NT2/D1 (cell line): ENCODE data around the gene OSBPL2.

ENCODE experiments used
- DNase-seq: peaks from one replicate; pipeline ENCODE4 v3.0.0-alpha.2; 2011; ENCODE audit warnings: low read depth, low spot score
- H3K27me3 ChIP-seq: 2 replicates; pipeline ENCODE4 v1.6.0; 2011; ENCODE audit warnings: mild to moderate bottlenecking; ENCODE audit not compliant: insufficient read length, insufficient read depth
- H3K36me3 ChIP-seq: 2 replicates; pipeline ENCODE4 v1.6.1; 2011; ENCODE audit warnings: mild to moderate bottlenecking, low read length, mixed read lengths; ENCODE audit not compliant: insufficient read depth, insufficient read length
- H3K4me1 ChIP-seq: 2 replicates; pipeline ENCODE4 v1.5.1; 2011; ENCODE audit not compliant: insufficient read depth, insufficient read length
- H3K4me3 ChIP-seq: 2 replicates; pipeline ENCODE4 v1.5.1; 2011; ENCODE audit warnings: low read depth; ENCODE audit not compliant: insufficient read length
- H3K9ac ChIP-seq: 2 replicates; pipeline ENCODE4 v1.6.0; 2011; ENCODE audit warnings: low read depth; ENCODE audit not compliant: insufficient read length
- H3K9me3 ChIP-seq: 2 replicates; pipeline ENCODE4 v1.5.1; 2011; ENCODE audit warnings: mild to moderate bottlenecking, low read length; ENCODE audit not compliant: insufficient read depth
- SUZ12 ChIP-seq: IDR thresholded peaks from 2 replicates; pipeline ENCODE4 v1.6.1; 2011; ENCODE audit not compliant: insufficient read length, insufficient read depth; ENCODE audit errors: extremely low read depth
- YY1 ChIP-seq: IDR thresholded peaks from 2 replicates; pipeline ENCODE4 v1.6.1; 2011; ENCODE audit not compliant: insufficient read length, insufficient read depth
- ZNF274 ChIP-seq: IDR thresholded peaks from 2 replicates; pipeline ENCODE4 v1.6.1; 2011; ENCODE audit warnings: mild to moderate bottlenecking, low read depth, low read length

Gene OSBPL2

DNA sequence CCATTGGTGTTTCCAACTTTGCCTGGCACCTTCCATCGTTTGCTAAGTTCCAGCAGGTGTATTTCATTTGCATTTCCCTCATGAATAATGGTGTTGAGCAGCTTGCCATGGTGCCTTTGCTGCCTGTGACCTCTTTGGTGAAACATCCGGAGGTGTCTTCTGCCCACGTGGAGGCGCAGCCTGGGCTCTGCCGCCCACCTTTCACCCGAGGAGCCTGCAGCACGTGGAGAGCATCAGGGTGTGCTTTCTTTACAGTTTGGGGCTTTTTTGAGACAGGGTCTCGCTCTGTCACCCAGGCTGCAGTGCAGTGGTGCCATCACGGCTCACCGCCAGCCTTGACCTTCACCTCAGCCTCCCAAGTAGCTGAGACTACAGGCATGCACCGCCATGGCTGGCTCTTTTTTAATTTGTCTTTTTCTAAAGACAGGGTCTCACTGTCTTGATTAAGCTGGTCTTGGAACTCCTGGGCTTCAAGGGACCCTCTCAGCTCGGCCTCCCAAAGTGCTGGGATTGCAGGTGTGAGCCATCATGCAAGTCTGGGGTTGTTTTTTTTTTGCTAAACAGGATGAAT lies 61.4 kb downstream of the OSBPL2 start:
- Histone ChIP-seq H3K36me3 (peaks cover 44% of the 10 kb centered on the region), H3K9ac (no peak overlapping the region), H3K9me3 (no peaks in the 10 kb centered on the region), H3K4me3 (no peak overlapping the region), H3K4me1 (peaks cover 12% of the 10 kb centered on the region), H3K27me3 (no peaks in the 10 kb centered on the region)
- no peak for DNase-seq
- TF ChIP-seq YY1: no peak
- no peak for TF ChIP-seq SUZ12
- no peak for TF ChIP-seq ZNF274

DNA sequence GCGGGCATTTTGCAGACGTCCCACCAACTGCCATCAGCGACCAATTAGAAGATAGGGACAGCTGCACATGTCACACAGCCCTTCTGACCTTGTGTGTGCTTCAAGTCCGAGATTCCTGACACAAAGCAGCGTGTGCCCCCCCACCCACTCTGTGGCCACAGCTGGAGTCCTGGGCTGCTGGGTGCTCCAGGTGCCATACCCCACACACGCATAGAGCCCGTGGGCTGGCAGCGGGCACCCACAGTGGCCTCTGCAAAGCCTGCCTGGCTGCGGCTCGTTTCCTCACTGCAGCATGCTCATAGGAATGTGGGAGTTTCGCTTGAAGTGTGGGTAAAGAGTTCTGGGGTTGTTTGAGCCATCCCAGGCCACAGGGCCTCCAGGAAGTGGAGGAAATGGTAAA lies 62.0 kb downstream of the OSBPL2 start:
- H3K9ac ChIP-seq: peak overlapping the region; percentile 9
- H3K9me3 ChIP-seq: no peaks in the 10 kb centered on the region
- H3K36me3 ChIP-seq: peaks cover 46% of the 10 kb centered on the region
- no peak for TF ChIP-seq ZNF274
- TF ChIP-seq YY1: no peak
- no peak for TF ChIP-seq SUZ12
- no peak for DNase-seq
- no peak overlapping the region for H3K4me3 ChIP-seq
- H3K27me3 ChIP-seq: no peaks in the 10 kb centered on the region
- H3K4me1 ChIP-seq: peaks cover 17% of the 10 kb centered on the region

DNA sequence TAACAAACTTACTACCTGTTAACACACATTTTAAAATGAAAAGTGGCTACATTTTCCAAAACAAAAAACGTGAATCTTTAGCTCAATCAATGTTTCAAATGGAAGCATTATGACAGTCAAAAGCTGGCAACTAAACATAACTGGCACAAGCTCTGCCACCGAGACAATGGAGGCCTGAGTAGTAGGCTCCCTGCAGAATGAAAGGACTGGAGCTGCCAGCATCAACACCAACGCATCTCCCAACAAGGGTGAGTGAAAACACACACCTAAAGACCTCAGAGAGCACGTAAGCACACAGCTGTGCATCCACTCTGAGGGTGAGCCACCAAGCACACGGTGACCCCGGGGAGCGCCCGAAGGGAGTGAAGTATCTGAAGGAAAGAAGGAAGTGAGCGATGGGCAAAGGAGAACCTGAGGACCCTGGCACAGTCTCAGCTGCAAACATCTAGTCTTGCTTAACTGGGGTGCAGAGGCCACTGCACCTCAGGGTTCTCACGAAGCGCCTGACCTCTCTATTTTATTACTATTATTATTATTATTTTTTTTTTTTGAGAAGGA lies 62.9 kb downstream of the OSBPL2 start:
- Histone ChIP-seq H3K36me3 (peaks cover 46% of the 10 kb centered on the region), H3K4me1 (peaks cover 26% of the 10 kb centered on the region), H3K4me3 (no peak overlapping the region), H3K27me3 (no peaks in the 10 kb centered on the region), H3K9ac (no peak overlapping the region), H3K9me3 (no peaks in the 10 kb centered on the region)
- TF ChIP-seq ZNF274 (no peak), SUZ12 (no peak), YY1 (no peak)
- DNase-seq: no peak

DNA sequence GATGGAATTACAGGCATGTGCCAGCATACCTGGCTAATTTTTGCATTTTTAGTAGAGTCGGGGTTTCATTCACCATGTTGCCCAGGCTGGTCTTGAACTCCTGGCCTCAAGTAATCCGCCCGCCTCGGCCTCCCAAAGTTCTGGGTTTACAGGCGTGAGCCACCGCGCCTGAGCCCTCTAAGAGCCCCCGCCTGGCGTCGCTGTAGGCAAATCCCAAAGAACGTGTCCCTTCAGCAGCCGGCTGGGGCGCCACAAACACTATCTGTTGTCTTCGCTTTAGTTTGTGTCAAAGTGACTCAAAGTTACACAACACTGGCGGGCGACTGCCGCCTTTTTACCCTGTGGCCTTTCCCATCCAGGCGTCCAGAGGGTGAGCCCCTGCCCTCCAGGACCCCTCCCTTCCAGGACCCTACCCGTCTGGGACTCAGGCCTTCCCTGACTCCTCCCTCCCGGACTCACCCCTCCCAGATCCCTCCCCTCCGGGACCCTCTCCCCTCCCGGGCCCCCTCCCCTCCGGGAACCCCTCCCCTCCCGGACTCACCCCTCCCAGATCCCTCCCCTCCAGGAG lies 63.5 kb downstream of the OSBPL2 start:
- Histone ChIP-seq H3K9me3 (no peaks in the 10 kb centered on the region), H3K4me1 (peaks cover 27% of the 10 kb centered on the region), H3K9ac (peak overlapping the region; percentile 34), H3K27me3 (no peaks in the 10 kb centered on the region), H3K36me3 (peaks cover 46% of the 10 kb centered on the region), H3K4me3 (peak overlapping the region; percentile 72)
- TF ChIP-seq SUZ12: no peak
- TF ChIP-seq YY1: no peak
- TF ChIP-seq ZNF274: no peak
- DNase-seq: peak; percentile 93

DNA sequence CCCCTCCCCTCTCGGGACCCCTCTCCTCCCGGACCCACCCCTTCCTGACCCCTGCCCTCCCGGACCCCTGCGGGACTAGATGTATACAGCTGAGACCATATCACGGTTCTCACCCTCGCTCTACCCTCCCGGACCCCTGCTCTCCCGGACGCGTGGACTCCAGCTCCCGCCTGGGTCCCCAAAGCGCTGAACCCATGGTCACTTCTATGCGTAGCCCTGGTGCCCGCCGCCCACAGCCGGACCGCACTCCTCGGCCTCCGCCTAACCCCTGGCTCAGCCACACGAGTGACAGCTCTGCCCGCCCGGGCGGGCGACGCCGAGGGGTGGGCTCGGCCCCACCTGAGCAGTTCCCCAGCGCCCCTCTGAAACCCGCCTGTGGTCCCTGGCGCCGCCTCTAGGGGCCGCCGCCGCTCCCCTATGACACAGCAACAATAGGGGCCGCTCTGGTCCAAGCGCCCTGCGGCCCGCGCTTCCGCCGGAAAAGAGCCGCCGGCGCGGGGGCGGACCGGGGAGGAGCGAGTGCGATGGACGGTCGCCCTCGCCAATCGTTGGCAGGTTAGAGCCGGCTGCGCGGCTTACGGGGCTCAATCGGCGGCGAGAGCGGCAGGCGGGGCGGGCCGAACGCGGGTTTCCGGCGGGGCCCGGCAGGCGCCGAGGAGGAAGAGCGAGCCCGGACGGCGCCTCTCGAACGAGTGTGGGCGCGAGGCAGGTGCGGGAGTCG lies 64.2 kb downstream of the OSBPL2 start, which contains the start of gene ADRM1:
TSS of gene ADRM1 (plus strand) at position 657 of the 721 bp plus-strand sequence. CDS start 572 bp downstream, outside the sequence.
- Histone ChIP-seq H3K4me1 (peaks cover 27% of the 10 kb centered on the region), H3K27me3 (no peaks in the 10 kb centered on the region), H3K9me3 (no peaks in the 10 kb centered on the region), H3K4me3 (peak within 1 kb of the TSS; percentile 96), H3K36me3 (peaks cover 49% of the 10 kb centered on the region), H3K9ac (peak within 1 kb of the TSS; percentile 99)
- DNase-seq: peak; percentile 97
- no peak for TF ChIP-seq ZNF274
- no peak for TF ChIP-seq YY1
- no peak for TF ChIP-seq SUZ12

DNA sequence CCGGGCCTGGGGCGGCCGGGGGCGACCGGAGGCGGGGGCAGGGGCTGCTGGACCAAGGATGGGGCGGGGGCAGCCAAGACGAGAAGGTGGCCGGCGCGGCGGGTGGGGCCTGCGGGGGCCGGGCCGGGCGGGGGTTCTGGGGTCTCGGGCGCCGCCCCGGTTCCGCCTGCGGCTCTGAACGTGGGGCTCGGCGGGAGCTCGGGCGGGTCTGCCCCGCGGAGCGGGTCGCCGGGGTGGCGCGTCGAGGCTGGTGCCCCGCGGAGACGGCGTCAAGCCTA lies 64.7 kb downstream of the OSBPL2 start:
- Histone ChIP-seq H3K9me3 (no peaks in the 10 kb centered on the region), H3K36me3 (peaks cover 54% of the 10 kb centered on the region), H3K4me1 (peaks cover 27% of the 10 kb centered on the region), H3K9ac (peak overlapping the region; percentile 99), H3K4me3 (peak overlapping the region; percentile 96), H3K27me3 (no peaks in the 10 kb centered on the region)
- TF ChIP-seq ZNF274: no peak
- TF ChIP-seq SUZ12: no peak
- no peak for TF ChIP-seq YY1
- DNase-seq: no peak

DNA sequence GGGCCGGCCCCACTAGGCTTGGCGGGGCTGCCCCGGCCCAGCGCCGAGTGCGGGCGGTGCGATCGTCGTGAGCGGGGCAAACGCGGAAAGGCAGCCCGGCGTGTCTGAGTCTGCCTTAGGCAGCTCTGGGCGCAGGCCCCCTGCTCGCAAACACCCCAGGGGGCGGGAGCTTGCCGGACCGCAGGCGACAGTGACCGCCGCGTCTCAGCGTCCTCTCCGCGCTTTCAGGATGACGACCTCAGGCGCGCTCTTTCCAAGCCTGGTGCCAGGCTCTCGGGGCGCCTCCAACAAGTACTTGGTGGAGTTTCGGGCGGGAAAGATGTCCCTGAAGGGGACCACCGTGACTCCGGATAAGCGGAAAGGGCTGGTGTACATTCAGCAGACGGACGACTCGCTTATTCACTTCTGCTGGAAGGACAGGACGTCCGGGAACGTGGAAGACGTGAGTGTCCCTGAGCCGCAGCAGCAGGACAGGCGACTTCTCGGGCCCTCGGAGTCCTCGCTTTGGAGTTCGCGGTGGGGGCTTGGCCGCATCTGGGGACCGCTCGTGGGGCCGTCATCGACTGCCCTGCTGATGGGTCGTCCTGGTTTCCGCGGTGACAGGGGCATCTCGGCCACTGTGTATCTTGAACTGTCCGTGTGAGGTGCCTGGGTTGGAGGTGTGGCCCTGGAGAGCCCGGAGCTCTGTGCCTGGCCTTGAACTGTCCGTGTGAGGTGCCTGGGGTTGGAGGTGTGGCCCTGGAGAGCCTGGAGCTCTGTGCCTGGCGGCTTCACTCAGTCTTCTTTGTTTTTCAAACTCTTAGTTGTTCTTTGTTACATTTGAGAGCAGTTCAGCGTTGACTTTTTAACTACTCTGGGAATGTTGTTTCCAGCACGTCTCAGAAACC lies 65.3 kb downstream of the OSBPL2 start:
- Histone ChIP-seq H3K4me1 (peaks cover 27% of the 10 kb centered on the region), H3K36me3 (peaks cover 57% of the 10 kb centered on the region), H3K27me3 (no peaks in the 10 kb centered on the region), H3K4me3 (peak overlapping the region; percentile 96), H3K9me3 (no peaks in the 10 kb centered on the region), H3K9ac (peak overlapping the region; percentile 99)
- DNase-seq: no peak
- no peak for TF ChIP-seq YY1
- no peak for TF ChIP-seq SUZ12
- TF ChIP-seq ZNF274: no peak
